Bone marrow (tissue), 2 donors: ENCODE measurements around the gene TUBGCP5.
A peak's percentile ranks its signal among the peaks of the same experiment; 100 is the strongest.
"Not testable (repeated sequence)": the region's sequence is repeated elsewhere in the genome, so short reads cannot be mapped to it uniquely, and the experiment has no call there.

Experiments used
- DNase-seq, 2 donors: peaks; one replicate each; lab custom pipeline; 2025; lab: John Stamatoyannopoulos, UW

TUBGCP5 gene

DNA sequence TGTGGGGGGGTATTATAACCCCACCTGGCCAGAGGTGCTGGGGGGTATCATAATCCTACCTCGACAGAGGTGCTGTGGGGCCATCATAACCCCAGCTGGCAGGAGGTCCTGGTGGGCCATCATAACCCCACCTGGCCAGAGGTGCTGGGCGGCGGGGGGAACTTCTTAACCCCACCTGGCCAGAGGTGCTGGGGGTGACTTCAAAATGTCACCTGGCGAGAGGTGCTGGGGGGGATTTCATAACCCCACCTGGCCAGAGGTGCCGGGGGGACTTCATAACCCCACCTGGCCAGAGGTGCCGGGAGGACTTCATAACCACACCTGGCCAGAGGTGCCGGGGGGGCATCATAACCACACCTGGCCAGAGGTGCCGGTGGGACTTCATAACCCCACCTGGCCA lies 2.4 kb upstream of the TUBGCP5 start:
- not testable (repeated sequence) for DNase-seq

DNA sequence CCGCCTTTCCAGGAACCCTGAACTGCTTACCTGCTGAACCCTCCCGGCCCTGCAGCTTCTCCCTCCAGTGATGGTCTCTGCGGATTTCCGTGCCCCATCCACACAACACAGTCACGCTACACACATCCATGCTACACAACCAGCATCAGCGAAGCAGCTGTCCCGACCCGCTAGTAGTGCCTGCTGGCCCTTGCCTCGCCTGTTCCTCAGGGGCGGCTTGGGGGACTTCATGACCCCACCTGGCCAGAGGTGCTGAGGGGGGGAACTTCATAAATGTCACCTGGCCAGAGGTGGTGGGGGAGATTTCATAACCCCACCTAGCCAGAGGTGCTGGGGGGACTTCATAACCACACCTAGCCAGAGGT lies 530 bp upstream of the TUBGCP5 start:
- no peak for DNase-seq

DNA sequence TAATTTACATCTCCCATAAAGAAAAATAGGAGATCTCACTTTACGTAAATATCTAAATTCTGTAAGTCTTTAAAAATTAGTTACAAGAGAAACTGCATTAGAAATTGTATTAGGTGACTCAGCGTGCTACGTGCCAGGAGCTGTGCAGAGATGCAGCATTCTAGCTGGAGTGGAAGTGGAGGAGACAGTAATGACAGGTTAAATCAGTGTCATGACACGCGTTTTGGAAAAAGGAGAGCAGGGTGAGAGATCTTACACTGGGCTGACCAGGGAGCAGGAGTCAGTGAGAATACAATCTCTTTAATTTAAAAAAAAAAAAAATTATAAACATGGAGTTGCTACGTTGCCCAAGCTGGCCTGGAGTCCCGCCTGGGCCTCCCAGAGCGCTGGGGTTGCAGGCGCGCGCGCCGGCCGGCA lies 635 bp downstream of the TUBGCP5 start:
- DNase-seq, result no peak

DNA sequence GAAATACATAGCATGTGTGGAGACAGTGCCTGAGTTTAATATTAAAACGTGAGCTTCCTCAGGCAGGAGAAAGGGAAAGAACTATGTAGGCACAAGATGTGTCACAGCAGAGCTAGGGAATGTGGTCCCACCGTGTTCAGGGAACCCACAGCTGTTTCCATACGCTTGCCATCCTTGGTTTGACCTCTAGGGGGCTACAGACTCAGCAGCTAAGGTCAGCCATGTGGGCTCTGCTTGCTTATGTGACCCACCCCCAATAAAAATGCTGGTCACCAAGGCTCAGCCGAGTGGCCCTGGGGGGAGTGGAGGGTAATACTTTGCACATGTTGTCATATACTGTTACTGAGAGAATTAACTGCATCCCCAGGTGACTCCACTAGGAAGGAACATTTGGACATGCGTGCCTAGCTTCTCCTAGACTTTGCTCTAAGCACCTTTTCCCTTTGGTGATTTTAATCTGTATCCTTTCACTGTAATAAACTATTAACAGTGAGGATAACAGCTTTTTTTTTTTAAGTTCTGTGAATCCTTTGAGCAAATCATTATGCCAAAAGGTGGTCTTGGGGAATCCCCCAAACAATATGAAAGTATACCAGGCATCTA lies 3.3 kb downstream of the TUBGCP5 start:
- no peak for DNase-seq

DNA sequence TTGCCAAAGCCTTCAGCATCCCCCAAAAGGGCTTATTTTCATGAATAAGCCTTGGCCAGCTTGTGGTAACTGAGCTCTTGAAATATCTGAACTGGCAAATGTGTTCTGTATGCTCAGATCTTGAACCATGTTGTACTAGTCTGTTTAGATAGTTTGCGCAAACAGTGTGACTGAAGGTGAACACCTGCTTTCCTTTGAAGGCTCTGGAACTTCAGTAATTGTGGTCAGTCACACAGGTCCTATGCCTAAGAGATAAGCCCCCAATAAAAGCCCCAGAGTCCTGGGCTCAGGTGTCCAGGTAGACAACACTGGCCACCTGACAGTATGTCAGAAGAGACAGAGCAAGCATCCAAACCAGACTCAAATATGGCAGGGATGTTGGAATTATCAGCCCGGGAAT lies 5.4 kb downstream of the TUBGCP5 start:
- DNase-seq, result no peak

DNA sequence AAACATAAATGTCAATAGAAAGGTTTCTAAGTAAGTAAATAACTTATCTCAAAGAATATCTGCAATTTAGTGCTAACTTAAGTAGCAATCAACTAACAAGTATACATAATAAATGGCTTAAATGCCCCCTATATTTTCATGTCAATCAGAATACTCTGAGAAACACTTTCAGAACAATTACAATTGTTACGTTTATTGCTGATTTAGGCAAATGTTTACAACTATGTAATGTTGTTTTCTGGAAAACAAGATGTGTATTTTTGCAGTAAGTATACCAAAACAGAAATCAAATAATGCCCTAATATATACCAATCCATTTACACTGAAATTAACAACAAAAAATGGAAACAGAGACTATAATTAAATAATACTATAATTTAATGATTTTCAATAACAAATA lies 13.2 kb downstream of the TUBGCP5 start:
- no peak for DNase-seq

DNA sequence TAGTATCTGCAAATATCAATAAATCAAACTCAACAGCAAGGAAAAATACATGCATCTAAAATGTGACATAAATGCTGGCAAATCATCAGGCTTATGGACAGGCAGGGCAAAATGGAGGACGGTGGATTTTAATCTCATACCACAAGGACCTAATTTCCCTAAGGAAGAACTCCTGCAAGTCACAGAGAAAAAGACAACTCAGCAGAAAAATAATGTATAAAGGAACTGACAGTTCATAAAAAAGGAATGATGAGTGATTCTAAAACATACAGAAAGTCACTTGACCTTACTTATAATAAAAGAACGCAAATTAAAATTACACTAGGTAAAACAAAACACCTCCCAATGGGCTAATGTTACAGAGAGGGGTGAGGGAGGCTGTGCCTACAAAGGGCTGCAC lies 17.2 kb downstream of the TUBGCP5 start:
- DNase-seq, result no peak

DNA sequence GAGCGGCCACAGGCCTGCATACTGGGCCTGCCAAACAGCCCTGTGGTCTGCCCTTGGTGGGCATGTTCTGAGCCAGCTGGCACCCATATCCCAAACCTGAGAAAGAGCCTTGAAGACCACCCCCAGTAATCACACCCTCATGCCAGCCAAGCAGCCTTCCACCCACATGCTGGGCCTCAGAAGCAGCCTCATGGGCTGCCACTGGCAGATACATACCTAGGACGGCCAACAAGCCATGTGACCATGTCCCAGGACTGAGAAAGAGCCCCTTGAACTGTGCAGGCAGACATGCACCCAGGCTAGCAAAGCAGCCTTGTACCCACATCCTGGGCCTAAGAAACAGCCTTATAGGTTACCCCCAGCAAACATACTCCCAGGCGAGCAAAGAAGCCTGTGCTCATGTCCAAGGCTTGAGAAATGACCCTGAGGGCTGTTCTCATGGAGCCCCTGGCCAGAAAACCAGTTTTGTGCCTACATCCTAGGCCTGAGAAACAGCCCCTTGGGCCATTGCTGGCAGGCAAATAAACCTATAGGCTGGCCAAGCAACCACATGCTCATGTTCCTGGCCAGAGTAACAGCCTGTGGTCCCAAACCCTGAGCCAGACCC lies 24.9 kb downstream of the TUBGCP5 start:
- DNase-seq, result no peak

DNA sequence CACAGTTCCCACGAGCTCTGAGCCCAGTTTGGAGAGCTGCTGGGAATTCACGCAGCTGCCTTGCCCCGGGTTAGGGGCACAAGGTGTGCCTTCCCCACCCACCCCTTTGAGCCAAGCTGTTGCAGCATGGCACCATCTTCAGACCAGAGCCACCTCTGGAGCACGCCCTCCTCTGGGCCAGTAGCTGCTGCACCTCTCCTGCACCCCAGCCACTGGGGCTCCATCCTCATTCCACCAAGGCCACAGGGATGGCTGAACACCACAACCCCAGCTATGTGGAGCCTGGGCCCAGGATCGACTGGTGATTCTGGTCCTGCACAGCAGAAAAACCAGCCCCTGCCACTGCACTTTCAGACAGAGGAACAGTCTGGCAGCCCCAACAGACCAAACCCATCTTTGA lies 25.7 kb downstream of the TUBGCP5 start:
- DNase-seq, result no peak

DNA sequence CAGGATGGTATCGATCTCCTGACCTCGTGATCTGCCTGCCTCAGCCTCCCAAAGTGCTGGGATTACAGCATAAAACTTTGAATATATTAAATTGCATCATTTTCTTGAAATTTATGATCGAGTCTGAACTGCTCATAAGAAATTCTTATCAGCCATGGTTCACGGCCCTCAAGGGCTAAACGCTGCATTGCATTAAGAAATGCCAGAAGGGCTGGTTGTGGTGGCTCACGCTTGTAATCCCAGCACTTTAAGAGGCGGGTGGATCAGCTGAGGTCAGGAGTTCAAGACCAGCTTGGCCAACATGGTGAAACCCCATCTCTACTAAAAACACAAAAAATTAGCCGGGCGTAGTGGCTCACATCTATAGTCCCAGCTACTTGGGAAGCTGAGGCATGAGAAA lies 26.8 kb downstream of the TUBGCP5 start:
- not testable (repeated sequence) for DNase-seq

DNA sequence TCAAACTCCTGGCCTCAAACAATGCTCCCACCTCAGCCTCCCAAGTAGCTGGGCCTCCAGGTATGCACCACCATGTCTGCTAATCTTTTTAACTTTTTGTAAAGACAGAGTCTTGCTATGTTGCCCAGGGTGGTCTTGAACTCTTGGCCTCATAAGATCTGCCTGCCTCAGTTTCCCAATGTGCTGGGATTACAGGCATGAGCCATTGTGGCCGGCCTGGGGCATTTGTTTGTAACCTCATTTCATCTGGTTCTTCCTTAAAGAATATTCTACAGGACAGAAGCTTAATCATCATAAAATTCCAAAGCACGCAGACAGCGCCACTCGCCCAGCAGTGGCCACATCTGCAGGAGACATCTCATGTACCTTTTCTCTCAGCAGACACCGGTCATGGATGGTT lies 35.6 kb downstream of the TUBGCP5 start:
- DNase-seq, result no peak

DNA sequence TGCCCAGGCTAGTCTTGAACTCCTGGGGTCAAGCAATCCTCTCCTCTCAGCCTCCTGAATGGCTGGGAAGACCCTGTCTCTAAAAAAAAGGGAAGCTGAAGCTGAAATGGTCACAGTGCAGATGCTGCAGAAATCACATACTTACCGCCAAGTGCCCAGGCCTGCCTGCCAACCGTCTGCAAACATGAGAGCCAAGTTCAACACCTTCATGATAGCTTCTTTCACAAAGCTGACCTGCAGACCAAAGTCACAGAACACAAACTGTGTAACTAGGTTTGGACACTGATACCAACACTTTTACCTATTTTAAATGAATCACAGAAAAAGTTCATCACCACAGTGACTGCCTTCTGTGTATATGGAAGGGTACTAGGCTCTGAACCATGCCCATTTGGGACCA lies 36.4 kb downstream of the TUBGCP5 start:
- no peak for DNase-seq

DNA sequence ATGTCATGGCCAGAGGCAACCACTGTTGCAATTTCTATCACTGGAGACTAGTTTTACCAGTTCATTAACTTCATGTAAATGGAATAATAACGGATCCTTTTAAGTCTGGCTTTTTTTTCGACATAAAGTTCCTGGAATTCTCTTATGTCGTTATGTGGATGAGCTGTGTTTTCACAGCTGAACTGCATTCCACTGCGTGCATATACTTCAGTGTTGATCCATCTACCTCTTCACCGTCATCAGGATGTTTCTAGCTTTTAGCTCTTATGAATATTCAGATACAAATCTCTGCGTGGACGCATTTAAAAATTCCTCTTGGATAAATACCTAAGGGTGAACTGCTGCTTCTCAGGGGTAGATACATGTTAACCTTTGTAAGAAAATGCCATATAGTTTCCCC lies 43.6 kb downstream of the TUBGCP5 start:
- no peak for DNase-seq

DNA sequence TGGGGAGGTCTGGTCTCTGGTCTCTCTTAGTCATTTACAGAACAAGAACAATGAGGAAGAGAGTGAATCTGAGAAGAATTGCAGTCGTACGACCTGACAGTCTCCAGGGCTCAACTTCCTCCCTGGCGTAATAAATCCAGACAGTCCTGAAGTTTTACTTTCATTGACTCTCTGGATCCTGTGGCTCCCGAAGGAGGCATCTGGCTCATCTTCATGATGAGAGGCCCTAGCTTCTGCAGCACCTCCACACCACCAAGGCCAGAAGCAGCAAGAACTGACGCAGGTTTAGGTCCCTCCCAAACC lies 47.4 kb downstream of the TUBGCP5 start:
- no peak for DNase-seq

DNA sequence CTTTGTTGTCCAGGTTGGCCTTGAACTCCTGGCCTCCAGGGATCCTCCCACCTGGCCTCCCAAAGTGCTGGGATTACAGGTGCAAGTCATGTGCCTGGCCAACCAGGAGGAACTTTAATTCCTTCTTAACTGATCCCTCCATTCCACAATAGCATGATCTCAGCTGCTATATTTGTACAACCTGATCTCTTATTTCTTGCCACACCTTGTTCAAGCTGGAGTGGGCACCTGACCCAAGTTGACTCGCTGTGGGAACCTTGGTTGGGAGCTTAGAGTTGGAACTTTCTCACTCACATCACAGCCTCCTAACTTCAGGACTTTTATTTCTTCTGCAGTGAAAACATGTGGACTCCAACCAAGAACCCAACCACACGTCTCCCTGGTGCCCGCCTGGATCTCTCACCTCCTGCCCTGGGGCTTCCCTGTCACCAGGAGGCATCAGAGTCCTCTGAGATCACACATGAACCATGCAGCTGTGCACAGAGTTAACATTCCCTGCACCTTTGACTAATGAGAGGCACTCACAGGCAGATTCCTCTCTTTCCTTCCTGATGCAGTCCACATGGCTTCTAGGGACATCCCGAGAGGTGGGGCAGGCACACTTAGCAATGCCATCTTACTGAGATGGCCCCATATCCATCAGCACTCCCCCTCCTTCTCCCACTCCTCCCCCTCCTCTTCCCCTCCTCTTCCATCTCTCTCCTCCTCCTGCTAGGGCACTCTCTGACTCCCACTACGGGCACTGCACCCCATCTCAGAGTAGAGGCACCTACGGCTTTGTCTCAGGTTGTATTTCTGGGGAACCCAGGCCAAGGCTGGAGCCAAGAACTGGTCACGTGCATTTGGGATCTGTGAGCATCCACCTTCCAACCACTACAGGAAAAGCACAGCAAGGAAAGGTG lies 49.5 kb downstream of the TUBGCP5 start:
- DNase-seq, result no peak

DNA sequence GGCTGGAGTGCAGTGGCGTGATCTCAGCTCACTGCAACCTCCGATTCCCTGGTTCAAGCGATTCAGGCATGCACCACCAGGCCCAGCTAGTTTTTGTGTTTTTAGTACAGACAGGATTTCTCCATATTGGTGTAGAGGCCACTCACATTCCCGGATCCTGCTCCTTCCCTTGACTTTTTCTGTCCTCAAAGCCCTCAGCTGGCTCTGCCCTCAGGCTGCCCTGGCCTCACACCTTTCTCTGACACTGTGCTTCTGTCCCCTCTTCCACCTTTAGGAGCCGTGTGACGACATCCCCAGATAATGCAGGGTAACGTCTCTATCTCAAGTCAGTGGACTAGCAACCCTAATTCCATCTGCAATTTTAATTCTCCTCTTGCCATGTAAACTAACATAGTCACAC lies 50.6 kb downstream of the TUBGCP5 start:
- no peak for DNase-seq

DNA sequence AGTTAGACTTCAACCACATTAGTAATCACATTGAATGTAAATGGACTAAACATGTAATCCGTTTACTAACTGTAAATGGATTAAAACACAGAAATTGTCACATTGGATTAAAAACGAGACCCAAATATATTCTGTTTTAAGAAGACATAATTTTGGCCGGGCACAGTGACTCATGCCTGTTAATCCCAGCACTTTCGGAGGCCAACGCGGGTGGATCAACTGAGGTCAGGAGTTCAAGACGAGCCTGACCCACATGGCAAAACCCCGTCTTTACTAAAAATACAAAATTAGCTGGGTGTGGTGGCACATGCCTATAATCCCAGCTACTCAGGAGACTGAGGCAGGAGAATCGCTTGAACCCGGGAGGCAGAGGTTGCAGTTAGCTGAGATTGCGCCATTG lies 57.4 kb downstream of the TUBGCP5 start:
- not testable (repeated sequence) for DNase-seq

DNA sequence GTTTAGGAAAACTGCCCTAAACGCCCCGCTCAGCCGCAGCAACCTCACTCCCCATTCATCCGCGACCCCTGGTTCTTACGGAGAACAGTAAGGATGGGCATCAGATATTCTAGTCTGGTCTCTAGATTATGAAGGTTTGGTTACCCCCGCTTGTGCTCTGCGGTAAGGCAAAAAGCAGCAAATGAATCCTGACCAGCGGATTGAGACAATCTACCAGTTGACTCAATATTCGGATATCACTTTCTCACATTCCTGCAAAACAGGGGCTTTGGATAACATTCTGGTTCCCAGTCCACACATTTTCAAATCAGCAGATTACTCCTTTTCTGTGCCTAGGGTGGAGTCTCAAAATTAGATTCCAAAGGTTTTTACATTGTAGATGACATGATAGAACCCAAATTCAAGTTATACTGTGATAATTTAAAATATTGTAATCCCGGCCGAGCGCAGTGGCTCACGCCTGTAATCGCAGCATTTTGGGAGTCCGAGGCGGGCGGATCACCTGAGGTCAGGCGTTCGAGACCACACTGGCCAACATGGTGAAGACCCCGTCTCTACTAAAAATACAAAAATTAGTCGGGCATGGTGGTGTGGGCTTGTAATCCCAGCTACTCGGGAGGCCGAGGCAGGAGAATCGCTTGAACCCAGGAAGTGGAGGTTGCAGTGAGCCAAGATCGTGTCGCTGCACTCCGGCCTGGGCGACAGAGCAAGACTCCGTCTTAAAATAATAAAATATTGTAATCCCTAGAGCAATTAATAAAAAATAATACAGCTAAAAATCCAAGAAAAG lies 58.1 kb downstream of the TUBGCP5 start:
- no peak for DNase-seq

DNA sequence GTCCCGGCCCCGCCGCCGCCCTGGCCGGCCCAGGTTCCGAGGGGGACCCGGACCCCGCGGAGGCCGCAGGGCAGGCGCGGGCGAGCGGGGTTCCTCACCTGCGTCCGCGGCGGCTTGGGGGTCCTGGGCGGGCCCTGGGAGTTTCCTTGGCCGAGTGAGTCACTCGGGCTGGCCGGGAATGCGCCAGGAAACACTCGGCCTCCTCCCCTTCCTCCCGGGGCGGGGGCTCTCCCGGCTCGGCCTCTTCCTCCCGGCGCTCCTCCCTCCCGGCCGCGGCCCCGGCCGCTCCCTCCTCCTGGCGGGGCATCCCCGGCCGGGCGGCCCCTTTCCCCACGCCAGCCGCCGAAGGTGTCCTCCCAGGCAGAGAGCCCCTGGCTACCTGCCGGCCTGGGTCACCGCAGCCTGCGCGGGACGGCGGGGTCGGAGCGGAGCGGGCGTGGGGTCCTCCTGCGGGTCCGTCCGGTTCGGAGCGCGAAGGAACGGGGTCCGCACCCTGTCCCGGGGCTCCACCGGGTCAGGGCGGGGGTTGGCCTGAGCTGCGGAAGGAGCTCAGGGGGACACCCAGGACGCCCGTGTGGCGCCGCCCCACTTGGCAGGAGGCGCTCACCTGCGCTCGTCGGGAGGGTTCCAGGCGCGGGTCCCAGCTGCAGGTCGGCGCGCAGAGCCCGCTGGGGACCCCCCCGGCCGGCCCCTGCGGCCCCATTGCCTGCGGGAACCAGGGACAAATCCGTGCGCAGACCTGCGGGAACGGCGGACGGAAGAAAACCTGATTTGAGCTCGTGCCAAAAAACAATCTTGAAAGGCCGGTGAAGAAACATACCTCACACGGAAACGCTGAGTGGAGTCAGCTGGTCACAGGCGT lies 58.9 kb downstream of the TUBGCP5 start, which contains the start of gene CYFIP1:
CYFIP1 (minus strand) TSS at position 180 of the 862 bp plus-strand sequence. CDS start 33,083 bp downstream, outside the sequence.
- peak in 1 of 2 donors; percentile 37 for DNase-seq

DNA sequence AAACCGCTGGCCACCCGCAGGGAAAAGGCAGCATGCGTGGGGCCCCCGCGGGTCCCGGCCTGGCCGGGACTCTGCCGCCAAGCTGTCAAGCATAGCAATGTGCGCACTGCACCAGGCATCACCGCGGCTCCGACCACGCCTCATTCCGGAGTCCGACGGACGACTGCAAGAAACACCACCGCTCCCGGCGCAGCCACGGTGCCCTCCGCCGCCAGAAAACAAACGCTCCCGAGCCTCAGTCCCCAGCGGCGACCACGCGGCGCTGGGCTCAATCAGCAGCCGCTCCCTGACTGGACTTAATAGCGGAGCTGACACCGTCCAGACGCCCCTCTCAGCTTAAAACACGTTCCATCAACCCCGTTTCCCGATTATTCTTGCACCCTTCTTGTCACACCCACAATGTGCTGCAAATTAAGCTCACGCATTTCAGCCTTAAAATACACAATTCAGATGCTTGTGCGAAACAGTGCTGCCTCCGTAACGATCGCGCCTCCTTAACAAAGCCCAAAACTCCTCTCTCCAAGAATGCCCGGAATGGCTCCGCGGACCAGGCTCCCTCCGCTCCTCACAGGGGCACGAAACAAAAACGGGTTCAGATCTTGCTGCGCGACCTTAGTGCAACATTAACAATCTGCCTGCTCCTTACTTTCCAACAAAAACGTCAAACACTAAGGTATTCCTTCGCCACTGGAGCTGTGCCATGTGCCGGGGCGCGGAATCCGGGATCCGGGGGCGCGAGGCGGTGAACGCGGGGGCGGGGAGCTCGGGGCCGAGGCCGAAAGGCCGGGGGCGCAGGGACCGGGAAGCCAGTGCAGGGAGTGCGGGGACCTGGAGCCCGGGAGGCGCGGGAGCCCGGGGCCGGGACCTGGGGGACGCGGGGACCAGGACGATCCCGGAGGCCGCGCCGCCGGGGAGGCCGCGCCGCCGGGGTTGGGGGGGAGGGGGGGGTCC lies 59.9 kb downstream of the TUBGCP5 start:
- DNase-seq, result peak; percentile 9 to 57
